H9 (cell line): ENCODE data around the gene RAB6B. TPM values are rescaled to one million over a fixed set of nuclear protein-coding genes. Genes with fewer than 3 reads are reported as not detected.

ENCODE experiments used
- DNase-seq: peaks from one replicate; pipeline ENCODE4 v3.0.0-alpha.2; 2017
- H2AFZ ChIP-seq: one replicate; pipeline ENCODE4 v1.6.1; 2013; ENCODE audit warnings: mild to moderate bottlenecking, low read length, control low read depth, moderate library complexity
- H2AK5ac ChIP-seq: 2 replicates; pipeline ENCODE4 v1.6.1; 2013; ENCODE audit warnings: low read length, control low read depth, mixed read lengths; ENCODE audit not compliant: insufficient read length
- H2BK120ac ChIP-seq: one replicate; pipeline ENCODE4 v1.6.1; 2013; ENCODE audit warnings: low read depth, mild to moderate bottlenecking, low read length, control low read depth, inconsistent platforms; ENCODE audit not compliant: poor library complexity, severe bottlenecking
- H2BK12ac ChIP-seq: 2 replicates; pipeline ENCODE4 v1.6.1; 2013; ENCODE audit warnings: low read length, control low read depth, mixed read lengths, low read depth; ENCODE audit not compliant: insufficient read length
- H2BK15ac ChIP-seq: 2 replicates; pipeline ENCODE4 v1.6.1; 2013; ENCODE audit warnings: low read depth, low read length, control low read depth
- H2BK20ac ChIP-seq: one replicate; pipeline ENCODE4 v1.6.1; 2013; ENCODE audit warnings: low read depth, mild to moderate bottlenecking, low read length, control low read depth, inconsistent platforms; ENCODE audit not compliant: poor library complexity, severe bottlenecking
- H2BK5ac ChIP-seq: 2 replicates; pipeline ENCODE4 v1.6.1; 2013; ENCODE audit warnings: low read length, control low read depth, mixed read lengths; ENCODE audit not compliant: insufficient read length
- H3K14ac ChIP-seq: 2 replicates; pipeline ENCODE4 v1.6.1; 2013; ENCODE audit warnings: low read length, control low read depth; ENCODE audit not compliant: insufficient read depth
- H3K18ac ChIP-seq: 2 replicates; pipeline ENCODE4 v1.6.1; 2013; ENCODE audit warnings: low read depth, mild to moderate bottlenecking, mixed read lengths, low read length, control low read depth; ENCODE audit not compliant: insufficient read length
- H3K23ac ChIP-seq: 2 replicates; pipeline ENCODE4 v1.6.1; 2013; ENCODE audit warnings: low read length, control low read depth, mixed read lengths, low read depth; ENCODE audit not compliant: insufficient read length
- H3K23me2 ChIP-seq: 2 replicates; pipeline ENCODE4 v1.6.1; 2013; ENCODE audit warnings: low read depth, mild to moderate bottlenecking, mixed read lengths, low read length, control low read depth; ENCODE audit not compliant: insufficient read length, poor library complexity, severe bottlenecking
- H3K27ac ChIP-seq: 2 replicates; pipeline ENCODE4 v1.5.1; 2013; ENCODE audit warnings: low read length, control low read depth, mixed read lengths, low read depth; ENCODE audit not compliant: insufficient read length
- H3K27me3 ChIP-seq: 2 replicates; pipeline ENCODE4 v1.6.1; 2013; ENCODE audit warnings: low read length, control low read depth, inconsistent platforms; ENCODE audit not compliant: insufficient read depth
- H3K4ac ChIP-seq: 2 replicates; pipeline ENCODE4 v1.6.1; 2013; ENCODE audit warnings: low read depth, mild to moderate bottlenecking, control low read depth, inconsistent platforms, low read length, moderate library complexity
- H3K4me1 ChIP-seq: 2 replicates; pipeline ENCODE4 v1.6.1; 2013; ENCODE audit warnings: low read length, control low read depth, inconsistent platforms; ENCODE audit not compliant: insufficient read depth
- H3K4me2 ChIP-seq: 2 replicates; pipeline ENCODE4 v1.6.1; 2013; ENCODE audit warnings: low read length, control low read depth, mixed read lengths; ENCODE audit not compliant: insufficient read length, insufficient read depth
- H3K56ac ChIP-seq: 2 replicates; pipeline ENCODE4 v1.6.1; 2013; ENCODE audit warnings: low read depth, mild to moderate bottlenecking, mixed read lengths, low read length, control low read depth; ENCODE audit not compliant: insufficient read length
- H3K79me1 ChIP-seq: 2 replicates; pipeline ENCODE4 v1.6.1; 2013; ENCODE audit warnings: low read depth, mild to moderate bottlenecking, moderate library complexity, low read length, control low read depth, inconsistent platforms; ENCODE audit not compliant: insufficient read depth, poor library complexity, severe bottlenecking
- H3K79me2 ChIP-seq: 2 replicates; pipeline ENCODE4 v1.6.1; 2013; ENCODE audit warnings: low read length, control low read depth, inconsistent platforms; ENCODE audit not compliant: insufficient read depth
- H3K9ac ChIP-seq: 2 replicates; pipeline ENCODE4 v1.6.1; 2013; ENCODE audit warnings: low read length, control low read depth, mixed read lengths; ENCODE audit not compliant: insufficient read length; ENCODE audit errors: extremely low read depth
- H3K9me3 ChIP-seq: one replicate; pipeline ENCODE4 v1.6.1; 2013; ENCODE audit warnings: low read depth, low read length, inconsistent platforms; ENCODE audit not compliant: control insufficient read depth
- H3T11ph ChIP-seq: one replicate; pipeline ENCODE4 v1.6.1; 2013; ENCODE audit warnings: mild to moderate bottlenecking, low read length, control low read depth, inconsistent platforms
- H4K20me1 ChIP-seq: one replicate; pipeline ENCODE4 v1.6.1; 2013; ENCODE audit not compliant: control insufficient read depth, insufficient read length, insufficient read depth
- H4K5ac ChIP-seq: 2 replicates; pipeline ENCODE4 v1.6.1; 2013; ENCODE audit warnings: low read depth, mild to moderate bottlenecking, mixed read lengths, low read length, control low read depth; ENCODE audit not compliant: insufficient read length
- H4K8ac ChIP-seq: replicated peaks from 2 replicates; pipeline ENCODE4 v1.6.1; 2013; ENCODE audit warnings: low read length, control low read depth, mixed read lengths, low read depth; ENCODE audit not compliant: insufficient read length
- H4K91ac ChIP-seq: 2 replicates; pipeline ENCODE4 v1.6.1; 2013; ENCODE audit warnings: low read depth, mild to moderate bottlenecking, moderate library complexity, mixed read lengths, low read length, control low read depth; ENCODE audit not compliant: insufficient read length
- H3K27ac Mint-ChIP-seq, 3 experiments: 2 replicates in 2 of 3; 3 replicates in 1 of 3; pipeline ENCODE4 v1.8.0; 2020 to 2021; ENCODE audit warnings: mixed read lengths in 3 of 3, mild to moderate bottlenecking in 1 of 3, moderate library complexity in 1 of 3
- H3K27me3 Mint-ChIP-seq: 2 replicates; pipeline ENCODE4 v1.8.0; 2021; ENCODE audit warnings: low read depth, mild to moderate bottlenecking, moderate library complexity, mixed read lengths
- H3K36me3 Mint-ChIP-seq, 3 experiments: 2 replicates in 2 of 3; 3 replicates in 1 of 3; pipeline ENCODE4 v1.8.0; 2020 to 2021; ENCODE audit warnings: low read depth in 3 of 3, mixed read lengths in 3 of 3; ENCODE audit not compliant: insufficient read depth in 1 of 3
- H3K4me1 Mint-ChIP-seq, 2 experiments: 2 replicates each; pipeline ENCODE4 v1.8.0; 2020; ENCODE audit warnings: mixed read lengths in 2 of 2
- H3K4me3 Mint-ChIP-seq, 2 experiments: 2 replicates in 1 of 2; 3 replicates in 1 of 2; pipeline ENCODE4 v1.8.0; 2020 to 2021; ENCODE audit warnings: mild to moderate bottlenecking in 2 of 2, mixed read lengths in 2 of 2, moderate library complexity in 1 of 2
- H3K9me3 Mint-ChIP-seq, 2 experiments: 2 replicates in 1 of 2; 3 replicates in 1 of 2; pipeline ENCODE4 v1.8.0; 2020; ENCODE audit warnings: mild to moderate bottlenecking in 2 of 2, mixed read lengths in 2 of 2, moderate library complexity in 1 of 2
- WGBS: extraction: QIAGEN DNeasy Blood & Tissue Kit; methylation state at CpG from one replicate; pipeline ENCODE4 v1.1.7; 2013; ENCODE audit warnings: missing lambda C conversion rate, low lambda C conversion rate, mixed read lengths; ENCODE audit not compliant: insufficient read length; ENCODE audit errors: extremely low coverage; 5-methylcytosine and 5-hydroxymethylcytosine counted together
- total RNA-seq: library from RNA; stranded (reverse); gene quantifications from 2 replicates; pipeline ENCODE4 v1.2.1, GENCODE V29; 2021
- TF ChIP-seq, protein P1 (sequence below): fragments of 200-600 bp; sonication (generic); conservative IDR thresholded peaks from 3 replicates; pipeline ENCODE4 v1.8.0; 2021; ENCODE audit warnings: antibody characterized with exemption, mild to moderate bottlenecking

RAB6B gene
- total RNA-seq, 1 experiment from 2014 or later, result 12.3 TPM

DNA sequence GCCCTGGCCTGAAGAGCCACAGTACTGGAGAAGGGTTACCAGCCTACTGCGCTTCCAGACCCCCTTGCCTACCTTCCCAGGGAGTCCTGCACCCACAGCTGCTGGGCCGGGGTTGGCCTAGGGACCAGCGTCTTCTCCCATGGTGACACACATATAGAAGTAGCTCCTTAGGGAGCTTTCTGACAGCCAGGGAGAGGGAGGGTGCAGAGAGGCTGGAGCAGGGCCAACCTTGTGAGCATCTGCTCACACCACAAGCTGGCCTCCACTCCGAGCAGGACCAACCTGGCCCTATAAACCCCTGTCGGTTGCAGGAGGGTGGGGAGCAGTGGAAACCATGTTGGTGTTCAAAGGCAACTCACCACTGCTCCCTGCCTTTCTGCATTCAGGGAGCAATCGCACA is 54.9 kb downstream of the RAB6B start:
- H2BK20ac ChIP-seq, result no peak overlapping the region
- no peak overlapping the region for H2BK12ac ChIP-seq
- H3K79me1 ChIP-seq, result no peaks in the 10 kb centered on the region
- no peak overlapping the region for H2BK15ac ChIP-seq
- H4K8ac ChIP-seq, result no peak overlapping the region
- H4K5ac ChIP-seq, result no peak overlapping the region
- H3K18ac ChIP-seq, result no peak overlapping the region
- H4K20me1 ChIP-seq, result no peaks in the 10 kb centered on the region
- Mint-ChIP-seq H3K4me3 (no peak overlapping the region), H3K9me3 (no peaks in the 10 kb centered on the region), H3K27ac (no peak overlapping the region), H3K4me1 (peaks cover 5 to 6% of the 10 kb centered on the region in 2 experiments; a peak in 1 of 4 replicates), H3K36me3 (peaks cover 0 to 3% (median 0%) of the 10 kb centered on the region in 3 experiments; a peak in 1 of 7 replicates), H3K27me3 (no peaks in the 10 kb centered on the region; the same call in 1 of the 2 replicates)
- H3K56ac ChIP-seq, result no peak overlapping the region
- H3K4ac ChIP-seq, result no peak overlapping the region
- WGBS, result no CpG with 5 or more reads among the region's 6 CpGs
- TF ChIP-seq, protein P1, sequence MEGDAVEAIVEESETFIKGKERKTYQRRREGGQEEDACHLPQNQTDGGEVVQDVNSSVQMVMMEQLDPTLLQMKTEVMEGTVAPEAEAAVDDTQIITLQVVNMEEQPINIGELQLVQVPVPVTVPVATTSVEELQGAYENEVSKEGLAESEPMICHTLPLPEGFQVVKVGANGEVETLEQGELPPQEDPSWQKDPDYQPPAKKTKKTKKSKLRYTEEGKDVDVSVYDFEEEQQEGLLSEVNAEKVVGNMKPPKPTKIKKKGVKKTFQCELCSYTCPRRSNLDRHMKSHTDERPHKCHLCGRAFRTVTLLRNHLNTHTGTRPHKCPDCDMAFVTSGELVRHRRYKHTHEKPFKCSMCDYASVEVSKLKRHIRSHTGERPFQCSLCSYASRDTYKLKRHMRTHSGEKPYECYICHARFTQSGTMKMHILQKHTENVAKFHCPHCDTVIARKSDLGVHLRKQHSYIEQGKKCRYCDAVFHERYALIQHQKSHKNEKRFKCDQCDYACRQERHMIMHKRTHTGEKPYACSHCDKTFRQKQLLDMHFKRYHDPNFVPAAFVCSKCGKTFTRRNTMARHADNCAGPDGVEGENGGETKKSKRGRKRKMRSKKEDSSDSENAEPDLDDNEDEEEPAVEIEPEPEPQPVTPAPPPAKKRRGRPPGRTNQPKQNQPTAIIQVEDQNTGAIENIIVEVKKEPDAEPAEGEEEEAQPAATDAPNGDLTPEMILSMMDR, result no peak
- no peak overlapping the region for H3T11ph ChIP-seq
- H4K91ac ChIP-seq, result no peak overlapping the region
- H3K27me3 ChIP-seq, result no peaks in the 10 kb centered on the region
- DNase-seq, result no peak
- H3K9ac ChIP-seq, result no peak overlapping the region
- no peak overlapping the region for H3K4me2 ChIP-seq
- no peak overlapping the region for H2BK120ac ChIP-seq
- H2AK5ac ChIP-seq, result no peak overlapping the region
- no peak overlapping the region for H3K14ac ChIP-seq
- H3K27ac ChIP-seq, result no peak overlapping the region
- no peaks in the 10 kb centered on the region for H3K23me2 ChIP-seq
- no peak overlapping the region for H2AFZ ChIP-seq
- H2BK5ac ChIP-seq, result no peak overlapping the region
- no peaks in the 10 kb centered on the region for H3K79me2 ChIP-seq
- no peak overlapping the region for H3K23ac ChIP-seq
- H3K9me3 ChIP-seq, result no peaks in the 10 kb centered on the region
- H3K4me1 ChIP-seq, result no peaks in the 10 kb centered on the region
